ENCODE data around the gene ALDH1L2.

DNA sequence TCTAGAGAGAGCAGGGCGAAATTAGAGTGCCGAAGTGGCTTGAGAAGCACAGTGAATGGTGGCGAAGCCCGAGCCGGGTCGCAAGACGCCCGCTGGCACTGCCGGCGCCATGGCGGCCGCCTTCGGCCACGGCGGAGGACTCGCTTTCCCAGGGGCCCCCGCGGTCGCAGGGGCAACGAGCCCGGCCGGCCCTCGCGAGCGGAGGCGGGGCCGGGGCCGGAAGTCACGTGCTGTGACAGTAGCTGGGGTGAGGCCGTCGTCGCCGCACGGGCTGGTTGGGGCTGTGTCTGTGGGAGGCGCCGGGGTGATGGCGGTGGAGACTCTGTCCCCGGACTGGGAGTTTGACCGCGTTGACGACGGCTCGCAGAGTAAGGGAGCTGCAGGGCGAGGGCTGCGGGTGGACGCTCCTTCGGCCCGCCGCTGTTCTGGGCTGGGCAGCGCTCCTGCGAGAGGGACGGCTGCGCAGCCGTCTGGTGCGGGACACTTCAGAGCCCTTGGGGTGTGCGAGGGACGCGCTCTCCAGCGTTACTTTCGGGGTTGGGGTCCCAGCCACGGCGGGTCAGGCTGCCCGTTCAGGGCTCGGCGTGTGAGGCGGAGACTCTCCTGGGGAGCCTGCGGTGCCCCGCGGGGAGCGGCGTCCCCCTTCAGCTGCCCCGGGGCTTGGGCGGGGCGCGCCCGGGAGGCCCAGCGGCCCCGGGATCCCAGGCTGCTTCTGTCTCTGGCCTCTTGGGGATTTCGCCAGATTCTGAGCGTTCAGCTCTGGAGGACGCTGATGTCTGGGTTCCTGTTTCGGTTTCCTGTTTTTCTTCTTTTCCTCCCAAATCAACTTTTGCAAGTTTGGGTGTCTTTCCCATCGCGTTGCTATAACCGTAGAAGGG, 23.5 kb upstream of the ALDH1L2 start, which contains the start of gene WASHC4:
- TF ChIP-seq CTCF (IDR thresholded peaks at IDR 0.05) = peak in 1 of 3 experiments; percentile 9
- TF ChIP-seq POLR2A (IDR thresholded peaks at IDR 0.05) = peak; percentile 95
